ENCODE measurements around the gene PRKCD. TPM values are rescaled to one million over a fixed set of nuclear protein-coding genes. Genes with fewer than 3 reads are reported as not detected.
"Not testable (repeated sequence)": the region's sequence is repeated elsewhere in the genome, so short reads cannot be mapped to it uniquely, and the experiment has no call there.

The PRKCD gene
- polyA plus RNA-seq, 3 donors from 2014 or later, result 14.7 to 36.8 (median 26.1) TPM

DNA sequence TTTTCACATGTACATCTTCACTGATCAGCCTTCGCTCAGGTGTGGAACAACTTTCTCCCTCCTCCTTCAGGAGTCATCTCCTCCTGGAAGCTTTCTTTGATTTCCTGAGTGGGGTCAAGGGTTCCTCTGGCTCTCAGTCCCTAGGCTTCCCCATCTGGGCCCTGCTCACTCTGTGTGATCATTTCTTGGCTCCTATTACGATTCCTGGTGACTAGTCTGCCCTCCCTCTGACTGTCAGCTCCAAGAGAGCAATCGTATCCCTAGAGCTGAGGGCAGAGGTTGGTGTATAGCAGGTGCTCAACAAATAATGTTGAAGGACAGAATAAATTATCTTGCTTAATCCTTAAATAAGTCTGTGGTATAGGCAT, 15.3 kb upstream of the PRKCD start:
- Mint-ChIP-seq H3K4me3 (no peak overlapping the region), H3K27ac (no peak overlapping the region), H3K9me3 (no peaks in the 10 kb centered on the region), H3K36me3 (no peaks in the 10 kb centered on the region), H3K4me1 (no peaks in the 10 kb centered on the region), H3K27me3 (ENCODE audit: low read depth in 3 of 3) (no peaks in the 10 kb centered on the region)
- DNase-seq, result no peak

DNA sequence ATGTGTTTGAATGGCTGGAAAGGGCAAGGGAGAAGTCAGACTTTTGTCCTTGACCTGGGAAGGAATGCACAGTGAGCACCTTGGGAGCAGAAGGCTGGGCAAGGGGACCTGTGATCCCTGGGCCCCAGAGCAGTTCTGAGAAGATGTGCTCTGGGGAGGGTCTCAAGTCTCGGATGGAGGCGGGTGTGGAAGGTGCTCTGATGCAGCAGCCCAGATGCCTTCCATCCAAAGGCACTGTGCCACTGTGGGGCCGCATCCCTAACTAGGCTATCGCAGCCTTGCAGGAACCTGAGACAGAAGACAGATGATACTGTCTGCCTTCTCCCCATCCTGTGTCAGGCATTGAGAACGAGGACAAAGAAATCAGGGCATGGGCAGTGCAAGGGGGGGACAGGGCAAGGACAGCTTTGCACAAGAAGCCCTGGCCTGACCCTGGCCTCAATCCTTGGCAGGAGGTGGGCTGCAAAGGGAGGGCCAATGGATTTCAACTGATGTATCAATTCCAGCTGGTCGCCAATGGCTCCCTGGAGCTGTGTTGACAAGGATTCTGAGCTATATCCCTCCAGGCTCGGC, 14.6 kb upstream of the PRKCD start:
- no peaks in the 10 kb centered on the region for H3K36me3 Mint-ChIP-seq
- no peaks in the 10 kb centered on the region for H3K9me3 Mint-ChIP-seq
- no peak overlapping the region for H3K4me3 Mint-ChIP-seq
- DNase-seq, result no peak
- H3K4me1 Mint-ChIP-seq, result no peaks in the 10 kb centered on the region
- H3K27ac Mint-ChIP-seq, result no peak overlapping the region
- H3K27me3 Mint-ChIP-seq (ENCODE audit: low read depth in 3 of 3), result no peaks in the 10 kb centered on the region

- no peak for DNase-seq
- Mint-ChIP-seq H3K4me3 (no peak overlapping the region), H3K27ac (no peak overlapping the region), H3K9me3 (no peaks in the 10 kb centered on the region), H3K27me3 (ENCODE audit: low read depth in 3 of 3) (no peaks in the 10 kb centered on the region), H3K4me1 (no peaks in the 10 kb centered on the region), H3K36me3 (no peaks in the 10 kb centered on the region)
Measured at GRCh38 chr3:53147151-53147902, 13.7 kb upstream of the PRKCD start.

GRCh38 chr3:53147903-53148400, 13.1 kb upstream of the PRKCD start:
- DNase-seq, result no peak
- H3K4me3 Mint-ChIP-seq, result no peak overlapping the region
- H3K27me3 Mint-ChIP-seq (ENCODE audit: low read depth in 3 of 3), result no peaks in the 10 kb centered on the region
- H3K4me1 Mint-ChIP-seq, result no peaks in the 10 kb centered on the region
- H3K27ac Mint-ChIP-seq, result no peak overlapping the region
- H3K36me3 Mint-ChIP-seq, result no peaks in the 10 kb centered on the region
- H3K9me3 Mint-ChIP-seq, result no peaks in the 10 kb centered on the region

GRCh38 chr3:53149006-53149690, 11.9 kb upstream of the PRKCD start:
- H3K36me3 Mint-ChIP-seq, result peaks cover 0 to 6% (median 0%) of the 10 kb centered on the region in 3 donors
- no peak overlapping the region for H3K4me3 Mint-ChIP-seq
- H3K9me3 Mint-ChIP-seq, result no peaks in the 10 kb centered on the region
- DNase-seq, result no peak
- H3K27me3 Mint-ChIP-seq (ENCODE audit: low read depth in 3 of 3), result peaks cover 0 to 2% (median 1%) of the 10 kb centered on the region in 3 donors
- H3K27ac Mint-ChIP-seq, result no peak overlapping the region
- H3K4me1 Mint-ChIP-seq, result no peaks in the 10 kb centered on the region

DNA sequence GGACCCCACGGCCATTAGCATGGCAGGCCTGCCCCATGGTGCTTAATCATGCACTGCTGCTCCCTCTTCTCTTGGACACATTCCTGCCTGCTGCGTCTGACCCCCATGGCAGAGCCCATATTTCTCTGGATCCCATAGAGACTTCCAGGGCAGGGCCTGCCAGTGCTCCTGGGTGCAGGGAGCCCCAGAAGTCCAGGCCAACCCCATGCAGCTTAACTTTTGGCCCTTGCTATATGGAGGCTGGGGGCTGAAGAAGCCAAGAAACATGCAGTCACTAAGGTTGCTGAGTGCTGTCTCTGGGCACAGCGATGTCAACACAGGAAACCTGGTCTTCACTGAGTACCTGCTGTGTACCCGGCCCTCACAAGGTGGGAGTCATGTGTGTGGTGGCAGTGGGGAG, 11.3 kb upstream of the PRKCD start:
- no peak for DNase-seq
- Mint-ChIP-seq H3K9me3 (no peaks in the 10 kb centered on the region), H3K4me1 (no peaks in the 10 kb centered on the region), H3K27me3 (ENCODE audit: low read depth in 3 of 3) (peaks cover 0 to 2% (median 1%) of the 10 kb centered on the region in 3 donors), H3K27ac (peak overlapping the region in 1 of 6 donors; percentile 7), H3K36me3 (peaks cover 0 to 6% (median 0%) of the 10 kb centered on the region in 3 donors), H3K4me3 (no peak overlapping the region)

DNA sequence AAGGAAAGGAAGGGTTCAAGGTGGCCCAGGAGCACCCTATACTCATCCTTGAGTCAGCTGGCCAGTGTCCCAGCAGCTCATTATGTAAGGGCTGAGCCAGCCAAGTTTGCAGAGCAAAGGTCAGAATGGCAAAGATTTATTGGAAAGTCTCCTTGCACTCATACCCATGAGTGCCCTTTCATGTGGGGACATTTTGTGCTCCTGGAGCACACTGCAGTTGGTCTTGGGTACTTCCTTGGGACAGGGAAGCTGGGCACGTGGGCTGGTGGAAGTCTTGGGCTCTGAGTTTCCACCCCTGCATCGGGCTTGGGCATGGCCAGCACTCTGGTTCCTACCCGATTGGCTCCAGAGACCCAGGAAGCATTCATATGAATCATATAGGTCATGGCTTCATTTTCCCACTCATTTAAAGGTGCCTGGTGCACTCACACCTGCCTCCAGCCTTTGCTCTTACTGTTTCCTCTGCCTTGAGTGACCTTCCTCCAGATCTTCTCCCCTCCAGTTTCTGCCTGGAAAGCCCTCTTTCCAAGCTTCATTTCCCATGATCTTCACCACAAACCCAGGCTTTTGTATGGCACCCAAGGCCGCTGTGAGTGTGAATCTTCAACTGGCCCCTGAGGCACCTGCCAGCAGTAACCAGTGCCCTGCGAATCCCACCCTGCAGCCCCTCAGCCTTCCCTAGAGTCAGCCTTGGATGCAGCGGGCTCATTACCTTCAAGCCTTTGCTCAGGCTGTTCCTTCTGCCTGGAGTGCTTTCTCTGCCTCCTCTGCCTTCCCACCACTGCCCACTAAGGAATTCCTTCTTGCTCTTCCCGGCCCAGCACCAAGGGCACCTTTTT, 10.5 kb upstream of the PRKCD start:
- DNase-seq, result no peak
- Mint-ChIP-seq H3K4me1 (no peaks in the 10 kb centered on the region), H3K27me3 (ENCODE audit: low read depth in 3 of 3) (peaks cover under 1 to 3% (median 1%) of the 10 kb centered on the region in 3 donors), H3K9me3 (no peaks in the 10 kb centered on the region), H3K36me3 (peaks cover 0 to 6% (median 0%) of the 10 kb centered on the region in 3 donors), H3K4me3 (no peak overlapping the region), H3K27ac (no peak overlapping the region)

DNA sequence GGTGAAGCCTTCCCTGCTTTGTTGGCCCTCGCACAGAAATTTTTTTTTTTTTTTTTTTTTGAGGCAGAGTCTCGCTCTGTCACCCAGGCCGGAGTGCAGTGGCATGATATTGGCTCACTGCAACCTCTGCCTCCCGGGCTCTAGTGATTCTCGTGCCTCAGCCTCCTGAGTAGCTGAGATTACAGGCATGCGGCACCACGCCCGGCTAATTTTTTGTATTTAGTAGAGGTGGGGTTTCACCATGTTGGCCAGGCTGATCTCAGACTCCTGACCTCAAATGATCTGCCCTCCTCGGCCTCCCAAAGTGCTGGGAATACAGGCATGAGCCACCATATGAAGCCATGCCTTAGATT, 9.9 kb upstream of the PRKCD start:
- H3K36me3 Mint-ChIP-seq; H3K4me3 Mint-ChIP-seq; H3K4me1 Mint-ChIP-seq; DNase-seq; H3K27ac Mint-ChIP-seq; H3K27me3 Mint-ChIP-seq (ENCODE audit: low read depth in 3 of 3); H3K9me3 Mint-ChIP-seq: not testable (repeated sequence)

DNA sequence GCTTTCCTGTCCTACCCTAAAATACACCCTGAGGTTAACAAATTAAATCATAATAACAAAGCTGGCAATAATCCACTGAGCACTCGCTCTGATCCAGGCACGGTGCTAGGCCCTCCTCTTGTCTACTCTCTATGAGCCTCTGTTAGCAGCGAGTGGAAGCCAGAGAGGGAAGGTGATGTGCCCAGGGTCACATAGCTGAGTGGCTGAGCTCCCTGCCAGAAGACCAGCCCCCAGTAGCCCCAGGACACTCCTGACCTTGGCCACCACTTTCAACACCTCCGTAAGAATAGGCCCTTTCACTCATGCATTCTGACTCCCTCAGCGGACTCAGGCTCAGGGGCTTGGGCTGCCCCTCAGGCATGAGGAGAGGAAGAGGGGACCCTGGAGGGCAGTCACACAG, 9.5 kb upstream of the PRKCD start:
- Mint-ChIP-seq H3K27me3 (ENCODE audit: low read depth in 3 of 3) (peaks cover 2 to 4% (median 4%) of the 10 kb centered on the region in 3 donors), H3K4me1 (no peaks in the 10 kb centered on the region), H3K4me3 (no peak overlapping the region), H3K27ac (no peak overlapping the region), H3K9me3 (no peaks in the 10 kb centered on the region), H3K36me3 (peaks cover 0 to 6% (median 0%) of the 10 kb centered on the region in 3 donors)
- no peak for DNase-seq

GRCh38 chr3:53151870-53152660, 8.9 kb upstream of the PRKCD start:
- DNase-seq, result no peak
- H3K27ac Mint-ChIP-seq, result no peak overlapping the region
- no peak overlapping the region for H3K4me3 Mint-ChIP-seq
- peaks cover 0 to 6% (median 0%) of the 10 kb centered on the region in 3 donors for H3K36me3 Mint-ChIP-seq
- H3K4me1 Mint-ChIP-seq, result no peaks in the 10 kb centered on the region
- no peaks in the 10 kb centered on the region for H3K9me3 Mint-ChIP-seq
- H3K27me3 Mint-ChIP-seq (ENCODE audit: low read depth in 3 of 3), result peaks cover 2 to 4% (median 4%) of the 10 kb centered on the region in 3 donors

- H3K36me3 Mint-ChIP-seq, result peaks cover 0 to 6% (median 0%) of the 10 kb centered on the region in 3 donors
- no peak for DNase-seq
- H3K27ac Mint-ChIP-seq, result peak overlapping the region in 1 of 6 donors; percentile 73
- H3K4me3 Mint-ChIP-seq, result no peak overlapping the region
- H3K9me3 Mint-ChIP-seq, result no peaks in the 10 kb centered on the region
- peaks cover 4 to 7% (median 4%) of the 10 kb centered on the region in 3 donors for H3K27me3 Mint-ChIP-seq (ENCODE audit: low read depth in 3 of 3)
- no peaks in the 10 kb centered on the region for H3K4me1 Mint-ChIP-seq
Measured at GRCh38 chr3:53153264-53153823, 7.7 kb upstream of the PRKCD start.

- no peak for DNase-seq
- Mint-ChIP-seq H3K27me3 (ENCODE audit: low read depth in 3 of 3) (peaks cover 4 to 9% (median 5%) of the 10 kb centered on the region in 3 donors), H3K27ac (no peak overlapping the region), H3K36me3 (peaks cover 0 to 6% (median 0%) of the 10 kb centered on the region in 3 donors), H3K9me3 (no peaks in the 10 kb centered on the region), H3K4me3 (no peak overlapping the region), H3K4me1 (no peaks in the 10 kb centered on the region)
Measured at GRCh38 chr3:53153980-53154379, 7.0 kb upstream of the PRKCD start.

DNA sequence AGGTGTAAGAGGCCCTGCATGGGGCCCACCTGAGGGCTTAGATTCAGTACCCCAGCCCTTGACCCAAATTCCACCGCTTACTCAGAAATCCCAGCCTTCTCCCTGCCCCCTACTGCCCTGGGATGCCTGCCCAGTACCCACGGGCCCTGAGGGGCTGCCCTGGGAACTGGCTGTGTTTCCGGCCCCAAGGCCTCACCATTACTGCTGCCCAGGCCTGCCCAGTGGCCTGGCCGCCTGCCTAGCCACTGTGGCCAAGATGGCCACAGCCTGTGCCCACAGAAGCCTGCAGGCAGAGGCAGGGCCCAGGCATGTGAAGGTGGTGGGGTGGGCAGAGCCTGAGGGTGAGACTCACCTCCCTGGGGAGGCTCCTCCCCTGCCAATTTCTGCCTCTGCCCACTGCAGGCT, 6.1 kb upstream of the PRKCD start:
- DNase-seq, result no peak
- no peaks in the 10 kb centered on the region for H3K9me3 Mint-ChIP-seq
- peaks cover 4 to 9% (median 6%) of the 10 kb centered on the region in 3 donors for H3K27me3 Mint-ChIP-seq (ENCODE audit: low read depth in 3 of 3)
- H3K4me3 Mint-ChIP-seq, result no peak overlapping the region
- peaks cover 0 to 6% (median 0%) of the 10 kb centered on the region in 3 donors for H3K36me3 Mint-ChIP-seq
- H3K27ac Mint-ChIP-seq, result no peak overlapping the region
- peaks cover 0 to 1% of the 10 kb centered on the region in 2 donors for H3K4me1 Mint-ChIP-seq
